WI38 (cell line): ENCODE measurements around the gene CD247.

Experiments
- H3K4me3 ChIP-seq: 2 replicates; pipeline ENCODE4 v1.5.1; 2011; ENCODE audit warnings: low read depth, mild to moderate bottlenecking, control low read depth, low read length
- TF ChIP-seq, protein P1 (sequence below): IDR thresholded peaks from 2 replicates; pipeline ENCODE4 v1.5.1; 2012; ENCODE audit warnings: low read depth, mild to moderate bottlenecking, control low read depth, low read length

CD247 gene

DNA sequence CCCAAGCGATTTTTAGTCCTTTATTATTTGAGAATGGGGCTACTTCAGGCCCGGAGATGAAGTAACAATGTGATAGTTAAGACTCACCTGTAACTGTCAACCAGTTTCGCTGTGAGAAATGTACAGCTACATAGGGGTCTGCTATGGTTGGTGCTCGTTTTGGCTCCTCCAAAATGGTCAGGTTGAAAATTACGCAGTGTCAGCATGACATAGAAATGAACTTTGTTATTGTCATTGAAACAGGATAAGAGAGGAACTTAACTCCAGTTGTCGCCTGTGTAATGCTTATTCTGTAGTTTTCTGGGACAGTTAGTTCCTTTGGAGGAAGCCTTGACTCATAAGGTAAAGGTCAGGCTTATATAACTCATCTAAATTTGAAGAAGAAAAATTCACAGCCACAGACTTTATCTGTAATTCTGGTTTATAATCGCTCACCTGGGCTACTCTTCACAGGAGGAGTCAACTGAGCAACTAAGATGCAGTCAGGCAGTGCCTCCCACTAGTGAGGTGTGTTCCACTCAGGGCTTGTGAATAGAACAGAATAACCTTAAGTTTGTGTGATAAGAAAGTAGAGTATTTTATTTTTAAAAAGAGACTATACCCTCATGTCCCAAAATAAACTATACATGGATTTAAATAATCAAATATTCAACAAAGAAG is 130.9 kb downstream of the CD247 start:
- TF ChIP-seq, protein P1, sequence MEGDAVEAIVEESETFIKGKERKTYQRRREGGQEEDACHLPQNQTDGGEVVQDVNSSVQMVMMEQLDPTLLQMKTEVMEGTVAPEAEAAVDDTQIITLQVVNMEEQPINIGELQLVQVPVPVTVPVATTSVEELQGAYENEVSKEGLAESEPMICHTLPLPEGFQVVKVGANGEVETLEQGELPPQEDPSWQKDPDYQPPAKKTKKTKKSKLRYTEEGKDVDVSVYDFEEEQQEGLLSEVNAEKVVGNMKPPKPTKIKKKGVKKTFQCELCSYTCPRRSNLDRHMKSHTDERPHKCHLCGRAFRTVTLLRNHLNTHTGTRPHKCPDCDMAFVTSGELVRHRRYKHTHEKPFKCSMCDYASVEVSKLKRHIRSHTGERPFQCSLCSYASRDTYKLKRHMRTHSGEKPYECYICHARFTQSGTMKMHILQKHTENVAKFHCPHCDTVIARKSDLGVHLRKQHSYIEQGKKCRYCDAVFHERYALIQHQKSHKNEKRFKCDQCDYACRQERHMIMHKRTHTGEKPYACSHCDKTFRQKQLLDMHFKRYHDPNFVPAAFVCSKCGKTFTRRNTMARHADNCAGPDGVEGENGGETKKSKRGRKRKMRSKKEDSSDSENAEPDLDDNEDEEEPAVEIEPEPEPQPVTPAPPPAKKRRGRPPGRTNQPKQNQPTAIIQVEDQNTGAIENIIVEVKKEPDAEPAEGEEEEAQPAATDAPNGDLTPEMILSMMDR, result no peak
- H3K4me3 ChIP-seq, result no peak overlapping the region
